ENCODE results near the gene CIDEC.

GRCh38 chr3:9828801-9829755, 51.0 kb downstream of the CIDEC start:
- TF ChIP-seq POLR2A (IDR thresholded peaks at IDR 0.05) (no peak), CTCF (IDR thresholded peaks at IDR 0.05) (no peak)

Data from breast epithelium (tissue), 3 donors.